GM23338 (cell line): ENCODE measurements around the gene FBLN1. TPM values are rescaled to one million over a fixed set of nuclear protein-coding genes. Genes with fewer than 3 reads are reported as not detected.

Source experiments
- ATAC-seq: fragments of 200-7000 bp; cut with Tn5 transposase; 3 replicates; pipeline ENCODE4 v1.9.1; 2020
- DNase-seq: peaks from one replicate; pipeline ENCODE4 v3.0.0-alpha.2; 2015; ENCODE audit warnings: low spot score
- H2AFZ ChIP-seq: fragments of 200-600 bp; sonication (generic); 2 replicates; pipeline ENCODE4 v1.8.0; 2016; ENCODE audit warnings: antibody characterized with exemption, mild to moderate bottlenecking, moderate library complexity
- H3F3A ChIP-seq: fragments of 200-600 bp; sonication (generic); replicated peaks from 2 replicates; pipeline ENCODE4 v1.8.0; 2017; ENCODE audit warnings: antibody characterized with exemption, mixed run types, low read depth
- H3K27ac ChIP-seq: fragments of 200-600 bp; sonication (generic); 2 replicates; pipeline ENCODE4 v1.6.1; 2016; ENCODE audit warnings: low read depth
- H3K27me3 ChIP-seq: fragments of 200-600 bp; sonication (generic); 2 replicates; pipeline ENCODE4 v1.8.0; 2016; ENCODE audit warnings: mild to moderate bottlenecking, mixed run types, moderate library complexity; ENCODE audit not compliant: insufficient read depth
- H3K36me3 ChIP-seq: fragments of 200-600 bp; sonication (generic); 2 replicates; pipeline ENCODE4 v1.8.0; 2016; ENCODE audit warnings: mild to moderate bottlenecking; ENCODE audit not compliant: insufficient read depth
- H3K4me1 ChIP-seq: fragments of 200-600 bp; sonication (generic); 2 replicates; pipeline ENCODE4 v1.8.0; 2016; ENCODE audit warnings: mild to moderate bottlenecking, moderate library complexity; ENCODE audit not compliant: insufficient read depth
- H3K4me2 ChIP-seq: fragments of 200-600 bp; sonication (generic); 2 replicates; pipeline ENCODE4 v1.7.1; 2017; ENCODE audit warnings: mixed run types
- H3K4me3 ChIP-seq: fragments of 200-600 bp; sonication (generic); 2 replicates; pipeline ENCODE4 v1.6.1; 2016; ENCODE audit warnings: mixed run types
- H3K79me2 ChIP-seq: fragments of 200-600 bp; sonication (generic); replicated peaks from 2 replicates; pipeline ENCODE4 v1.8.0; 2017; ENCODE audit warnings: mild to moderate bottlenecking; ENCODE audit not compliant: insufficient read depth
- H3K9me2 ChIP-seq: fragments of 200-600 bp; sonication (generic); 2 replicates; pipeline ENCODE4 v1.8.0; 2017; ENCODE audit not compliant: insufficient read depth
- H4K20me1 ChIP-seq: fragments of 200-600 bp; sonication (generic); replicated peaks from 2 replicates; pipeline ENCODE4 v1.8.0; 2017; ENCODE audit warnings: mild to moderate bottlenecking; ENCODE audit not compliant: insufficient read depth
- H3K27ac Mint-ChIP-seq: 2 replicates; pipeline ENCODE4 v1.8.0; 2020; ENCODE audit warnings: inconsistent platforms, mild to moderate bottlenecking, moderate library complexity, mixed read lengths
- H3K27me3 Mint-ChIP-seq: 3 replicates; pipeline ENCODE4 v1.8.0; 2022; ENCODE audit warnings: low read depth, mild to moderate bottlenecking, moderate library complexity, mixed read lengths, inconsistent platforms; ENCODE audit not compliant: insufficient read depth, poor library complexity
- H3K36me3 Mint-ChIP-seq: 3 replicates; pipeline ENCODE4 v1.8.0; 2021; ENCODE audit warnings: low read depth, mild to moderate bottlenecking, inconsistent platforms, moderate library complexity, mixed read lengths
- H3K4me1 Mint-ChIP-seq: 3 replicates; pipeline ENCODE4 v1.8.0; 2020; ENCODE audit warnings: mild to moderate bottlenecking, inconsistent platforms, mixed read lengths
- H3K4me3 Mint-ChIP-seq: 3 replicates; pipeline ENCODE4 v1.8.0; 2021; ENCODE audit warnings: moderate library complexity, mild to moderate bottlenecking, inconsistent platforms, mixed read lengths
- H3K9me3 Mint-ChIP-seq: 3 replicates; pipeline ENCODE4 v1.8.0; 2020; ENCODE audit warnings: moderate library complexity, mild to moderate bottlenecking, inconsistent platforms, mixed read lengths
- CREB1 ChIP-seq: fragments of 250-450 bp; sonication (Bioruptor Pico); IDR thresholded peaks from 2 replicates; pipeline ENCODE4 v1.5.0; 2020; ENCODE audit warnings: low read depth, mild to moderate bottlenecking, moderate library complexity
- EZH2 ChIP-seq: fragments of 200-600 bp; sonication (generic); IDR thresholded peaks from one replicate; pipeline ENCODE4 v1.8.0; 2017; ENCODE audit warnings: antibody characterized with exemption, mild to moderate bottlenecking, low read depth; ENCODE audit not compliant: unreplicated experiment
- EZH2phosphoT487 ChIP-seq: fragments of 200-600 bp; sonication (generic); IDR thresholded peaks from one replicate; pipeline ENCODE4 v1.8.1; 2018; ENCODE audit warnings: antibody characterized with exemption; ENCODE audit not compliant: unreplicated experiment
- JUNB ChIP-seq: IDR thresholded peaks from one replicate; pipeline ENCODE4 v1.6.1; 2016; ENCODE audit warnings: antibody characterized with exemption; ENCODE audit not compliant: unreplicated experiment
- NANOG ChIP-seq: IDR thresholded peaks from 2 replicates; pipeline ENCODE4 v1.6.1; 2016; ENCODE audit warnings: antibody characterized with exemption, borderline replicate concordance
- POLR2AphosphoS5 ChIP-seq: IDR thresholded peaks from 2 replicates; pipeline ENCODE4 v1.6.1; 2016; ENCODE audit warnings: antibody characterized with exemption, low read depth
- STAT1 ChIP-seq: IDR thresholded peaks from one replicate; pipeline ENCODE4 v1.6.1; 2016; ENCODE audit warnings: antibody characterized with exemption; ENCODE audit not compliant: unreplicated experiment
- ZNF114 ChIP-seq: fragments of 250-450 bp; sonication (Bioruptor Pico); IDR thresholded peaks from 2 replicates; pipeline ENCODE4 v1.5.0; 2020; ENCODE audit warnings: mild to moderate bottlenecking, moderate library complexity
- ZNF331 ChIP-seq: fragments of 250-450 bp; sonication (Bioruptor Pico); IDR thresholded peaks from 2 replicates; pipeline ENCODE4 v1.5.0; 2020; ENCODE audit warnings: low read depth, mild to moderate bottlenecking, moderate library complexity
- polyA plus RNA-seq: library from polyadenylated mRNA; unstranded; fragments of >200 nt; fragmentation: Nextera tagmentation; extraction: Ambion mirVana; gene quantifications from 2 replicates; pipeline ENCODE4 v1.2.1, GENCODE V29; 2016
- total RNA-seq: library from RNA; depleted of rRNA; stranded (reverse); fragments of >200 nt; shearing (Covaris generic); gene quantifications from 2 replicates; pipeline ENCODE4 v1.2.3, GENCODE V29; 2014
- TF ChIP-seq, protein P1 (sequence below): IDR thresholded peaks from one replicate; pipeline ENCODE4 v1.6.1; 2018; ENCODE audit warnings: antibody characterized with exemption; ENCODE audit not compliant: unreplicated experiment
- TF ChIP-seq, protein P2 (sequence below), 2 experiments: fragments of 200-600 bp in 1 of 2; sonication (generic) in 1 of 2; conservative IDR thresholded peaks; 2 replicates each; pipeline versions ENCODE4 v1.5.1 to v1.6.1; 2016 to 2017; ENCODE audit warnings: antibody characterized with exemption in 2 of 2, low read depth in 2 of 2, mild to moderate bottlenecking in 2 of 2, moderate library complexity in 1 of 2
- TF ChIP-seq, protein P3 (sequence below): fragments of 250-450 bp; sonication (Bioruptor Pico); IDR thresholded peaks from 2 replicates; pipeline ENCODE4 v1.5.0; 2020; ENCODE audit warnings: mild to moderate bottlenecking, moderate library complexity
- TF ChIP-seq, protein P4 (sequence below): IDR thresholded peaks from 2 replicates; pipeline ENCODE4 v1.6.1; 2016; ENCODE audit warnings: antibody characterized with exemption

Gene FBLN1
- total and polyA plus RNA-seq, 2 experiments from 2014 or later: 90.1 to 137 TPM

DNA sequence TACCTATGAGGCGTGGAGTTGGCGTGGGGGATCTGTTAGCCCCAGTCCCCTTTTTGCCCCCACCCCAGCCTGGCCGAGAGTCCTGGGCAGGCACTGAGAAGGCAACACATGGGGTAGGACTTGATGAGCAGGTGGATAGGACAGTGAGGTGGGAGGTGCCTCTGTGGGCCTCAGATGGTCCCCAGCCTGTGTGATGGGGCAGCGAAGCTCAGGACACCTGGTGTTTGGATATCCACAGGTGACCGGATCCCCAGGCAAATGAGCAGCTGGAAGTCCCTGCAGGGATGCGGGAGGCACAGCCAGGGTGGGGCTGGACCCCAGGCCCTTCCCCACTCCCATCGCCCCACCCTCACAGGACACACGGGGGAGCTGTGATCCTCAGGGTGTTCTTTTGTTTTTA is 9.7 kb downstream of the FBLN1 start:
- no peak for DNase-seq
- peaks cover 27% of the 10 kb centered on the region; the same call in 1 of the 2 replicates for H3K4me1 ChIP-seq
- Mint-ChIP-seq H3K27me3 (peaks cover 17% of the 10 kb centered on the region), H3K4me1 (peaks cover 74% of the 10 kb centered on the region), H3K9me3 (no peaks in the 10 kb centered on the region), H3K36me3 (no peaks in the 10 kb centered on the region; the same call in 1 of the 3 replicates), H3K27ac (no peak overlapping the region), H3K4me3 (no peak overlapping the region)
- no peaks in the 10 kb centered on the region for H3K27me3 ChIP-seq
- no peaks in the 10 kb centered on the region for H3F3A ChIP-seq
- no peak overlapping the region for H3K27ac ChIP-seq
- TF ChIP-seq EZH2phosphoT487 (no peak), NANOG (no peak), ZNF331 (no peak), CREB1 (CRISPR knock-in tag) (no peak), POLR2AphosphoS5 (no peak), EZH2 (no peak), STAT1 (no peak), ZNF114 (CRISPR knock-in tag) (no peak), JUNB (no peak)
- TF ChIP-seq, protein P1, sequence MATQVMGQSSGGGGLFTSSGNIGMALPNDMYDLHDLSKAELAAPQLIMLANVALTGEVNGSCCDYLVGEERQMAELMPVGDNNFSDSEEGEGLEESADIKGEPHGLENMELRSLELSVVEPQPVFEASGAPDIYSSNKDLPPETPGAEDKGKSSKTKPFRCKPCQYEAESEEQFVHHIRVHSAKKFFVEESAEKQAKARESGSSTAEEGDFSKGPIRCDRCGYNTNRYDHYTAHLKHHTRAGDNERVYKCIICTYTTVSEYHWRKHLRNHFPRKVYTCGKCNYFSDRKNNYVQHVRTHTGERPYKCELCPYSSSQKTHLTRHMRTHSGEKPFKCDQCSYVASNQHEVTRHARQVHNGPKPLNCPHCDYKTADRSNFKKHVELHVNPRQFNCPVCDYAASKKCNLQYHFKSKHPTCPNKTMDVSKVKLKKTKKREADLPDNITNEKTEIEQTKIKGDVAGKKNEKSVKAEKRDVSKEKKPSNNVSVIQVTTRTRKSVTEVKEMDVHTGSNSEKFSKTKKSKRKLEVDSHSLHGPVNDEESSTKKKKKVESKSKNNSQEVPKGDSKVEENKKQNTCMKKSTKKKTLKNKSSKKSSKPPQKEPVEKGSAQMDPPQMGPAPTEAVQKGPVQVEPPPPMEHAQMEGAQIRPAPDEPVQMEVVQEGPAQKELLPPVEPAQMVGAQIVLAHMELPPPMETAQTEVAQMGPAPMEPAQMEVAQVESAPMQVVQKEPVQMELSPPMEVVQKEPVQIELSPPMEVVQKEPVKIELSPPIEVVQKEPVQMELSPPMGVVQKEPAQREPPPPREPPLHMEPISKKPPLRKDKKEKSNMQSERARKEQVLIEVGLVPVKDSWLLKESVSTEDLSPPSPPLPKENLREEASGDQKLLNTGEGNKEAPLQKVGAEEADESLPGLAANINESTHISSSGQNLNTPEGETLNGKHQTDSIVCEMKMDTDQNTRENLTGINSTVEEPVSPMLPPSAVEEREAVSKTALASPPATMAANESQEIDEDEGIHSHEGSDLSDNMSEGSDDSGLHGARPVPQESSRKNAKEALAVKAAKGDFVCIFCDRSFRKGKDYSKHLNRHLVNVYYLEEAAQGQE: no peak
- TF ChIP-seq, protein P2, sequence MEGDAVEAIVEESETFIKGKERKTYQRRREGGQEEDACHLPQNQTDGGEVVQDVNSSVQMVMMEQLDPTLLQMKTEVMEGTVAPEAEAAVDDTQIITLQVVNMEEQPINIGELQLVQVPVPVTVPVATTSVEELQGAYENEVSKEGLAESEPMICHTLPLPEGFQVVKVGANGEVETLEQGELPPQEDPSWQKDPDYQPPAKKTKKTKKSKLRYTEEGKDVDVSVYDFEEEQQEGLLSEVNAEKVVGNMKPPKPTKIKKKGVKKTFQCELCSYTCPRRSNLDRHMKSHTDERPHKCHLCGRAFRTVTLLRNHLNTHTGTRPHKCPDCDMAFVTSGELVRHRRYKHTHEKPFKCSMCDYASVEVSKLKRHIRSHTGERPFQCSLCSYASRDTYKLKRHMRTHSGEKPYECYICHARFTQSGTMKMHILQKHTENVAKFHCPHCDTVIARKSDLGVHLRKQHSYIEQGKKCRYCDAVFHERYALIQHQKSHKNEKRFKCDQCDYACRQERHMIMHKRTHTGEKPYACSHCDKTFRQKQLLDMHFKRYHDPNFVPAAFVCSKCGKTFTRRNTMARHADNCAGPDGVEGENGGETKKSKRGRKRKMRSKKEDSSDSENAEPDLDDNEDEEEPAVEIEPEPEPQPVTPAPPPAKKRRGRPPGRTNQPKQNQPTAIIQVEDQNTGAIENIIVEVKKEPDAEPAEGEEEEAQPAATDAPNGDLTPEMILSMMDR (conservative IDR thresholded peaks at IDR 0.05; ENCODE audit: low read depth in 2 of 2): no peak
- TF ChIP-seq, protein P3, sequence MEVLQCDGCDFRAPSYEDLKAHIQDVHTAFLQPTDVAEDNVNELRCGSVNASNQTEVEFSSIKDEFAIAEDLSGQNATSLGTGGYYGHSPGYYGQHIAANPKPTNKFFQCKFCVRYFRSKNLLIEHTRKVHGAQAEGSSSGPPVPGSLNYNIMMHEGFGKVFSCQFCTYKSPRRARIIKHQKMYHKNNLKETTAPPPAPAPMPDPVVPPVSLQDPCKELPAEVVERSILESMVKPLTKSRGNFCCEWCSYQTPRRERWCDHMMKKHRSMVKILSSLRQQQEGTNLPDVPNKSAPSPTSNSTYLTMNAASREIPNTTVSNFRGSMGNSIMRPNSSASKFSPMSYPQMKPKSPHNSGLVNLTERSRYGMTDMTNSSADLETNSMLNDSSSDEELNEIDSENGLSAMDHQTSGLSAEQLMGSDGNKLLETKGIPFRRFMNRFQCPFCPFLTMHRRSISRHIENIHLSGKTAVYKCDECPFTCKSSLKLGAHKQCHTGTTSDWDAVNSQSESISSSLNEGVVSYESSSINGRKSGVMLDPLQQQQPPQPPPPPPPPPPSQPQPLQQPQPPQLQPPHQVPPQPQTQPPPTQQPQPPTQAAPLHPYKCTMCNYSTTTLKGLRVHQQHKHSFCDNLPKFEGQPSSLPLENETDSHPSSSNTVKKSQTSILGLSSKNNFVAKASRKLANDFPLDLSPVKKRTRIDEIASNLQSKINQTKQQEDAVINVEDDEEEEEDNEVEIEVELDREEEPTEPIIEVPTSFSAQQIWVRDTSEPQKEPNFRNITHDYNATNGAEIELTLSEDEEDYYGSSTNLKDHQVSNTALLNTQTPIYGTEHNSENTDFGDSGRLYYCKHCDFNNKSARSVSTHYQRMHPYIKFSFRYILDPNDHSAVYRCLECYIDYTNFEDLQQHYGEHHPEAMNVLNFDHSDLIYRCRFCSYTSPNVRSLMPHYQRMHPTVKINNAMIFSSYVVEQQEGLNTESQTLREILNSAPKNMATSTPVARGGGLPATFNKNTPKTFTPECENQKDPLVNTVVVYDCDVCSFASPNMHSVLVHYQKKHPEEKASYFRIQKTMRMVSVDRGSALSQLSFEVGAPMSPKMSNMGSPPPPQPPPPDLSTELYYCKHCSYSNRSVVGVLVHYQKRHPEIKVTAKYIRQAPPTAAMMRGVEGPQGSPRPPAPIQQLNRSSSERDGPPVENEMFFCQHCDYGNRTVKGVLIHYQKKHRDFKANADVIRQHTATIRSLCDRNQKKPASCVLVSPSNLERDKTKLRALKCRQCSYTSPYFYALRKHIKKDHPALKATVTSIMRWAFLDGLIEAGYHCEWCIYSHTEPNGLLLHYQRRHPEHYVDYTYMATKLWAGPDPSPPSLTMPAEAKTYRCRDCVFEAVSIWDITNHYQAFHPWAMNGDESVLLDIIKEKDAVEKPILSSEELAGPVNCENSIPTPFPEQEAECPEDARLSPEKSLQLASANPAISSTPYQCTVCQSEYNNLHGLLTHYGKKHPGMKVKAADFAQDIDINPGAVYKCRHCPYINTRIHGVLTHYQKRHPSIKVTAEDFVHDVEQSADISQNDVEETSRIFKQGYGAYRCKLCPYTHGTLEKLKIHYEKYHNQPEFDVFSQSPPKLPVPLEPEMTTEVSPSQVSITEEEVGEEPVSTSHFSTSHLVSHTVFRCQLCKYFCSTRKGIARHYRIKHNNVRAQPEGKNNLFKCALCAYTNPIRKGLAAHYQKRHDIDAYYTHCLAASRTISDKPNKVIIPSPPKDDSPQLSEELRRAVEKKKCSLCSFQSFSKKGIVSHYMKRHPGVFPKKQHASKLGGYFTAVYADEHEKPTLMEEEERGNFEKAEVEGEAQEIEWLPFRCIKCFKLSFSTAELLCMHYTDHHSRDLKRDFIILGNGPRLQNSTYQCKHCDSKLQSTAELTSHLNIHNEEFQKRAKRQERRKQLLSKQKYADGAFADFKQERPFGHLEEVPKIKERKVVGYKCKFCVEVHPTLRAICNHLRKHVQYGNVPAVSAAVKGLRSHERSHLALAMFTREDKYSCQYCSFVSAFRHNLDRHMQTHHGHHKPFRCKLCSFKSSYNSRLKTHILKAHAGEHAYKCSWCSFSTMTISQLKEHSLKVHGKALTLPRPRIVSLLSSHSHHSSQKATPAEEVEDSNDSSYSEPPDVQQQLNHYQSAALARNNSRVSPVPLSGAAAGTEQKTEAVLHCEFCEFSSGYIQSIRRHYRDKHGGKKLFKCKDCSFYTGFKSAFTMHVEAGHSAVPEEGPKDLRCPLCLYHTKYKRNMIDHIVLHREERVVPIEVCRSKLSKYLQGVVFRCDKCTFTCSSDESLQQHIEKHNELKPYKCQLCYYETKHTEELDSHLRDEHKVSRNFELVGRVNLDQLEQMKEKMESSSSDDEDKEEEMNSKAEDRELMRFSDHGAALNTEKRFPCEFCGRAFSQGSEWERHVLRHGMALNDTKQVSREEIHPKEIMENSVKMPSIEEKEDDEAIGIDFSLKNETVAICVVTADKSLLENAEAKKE: no peak
- TF ChIP-seq, protein P4, sequence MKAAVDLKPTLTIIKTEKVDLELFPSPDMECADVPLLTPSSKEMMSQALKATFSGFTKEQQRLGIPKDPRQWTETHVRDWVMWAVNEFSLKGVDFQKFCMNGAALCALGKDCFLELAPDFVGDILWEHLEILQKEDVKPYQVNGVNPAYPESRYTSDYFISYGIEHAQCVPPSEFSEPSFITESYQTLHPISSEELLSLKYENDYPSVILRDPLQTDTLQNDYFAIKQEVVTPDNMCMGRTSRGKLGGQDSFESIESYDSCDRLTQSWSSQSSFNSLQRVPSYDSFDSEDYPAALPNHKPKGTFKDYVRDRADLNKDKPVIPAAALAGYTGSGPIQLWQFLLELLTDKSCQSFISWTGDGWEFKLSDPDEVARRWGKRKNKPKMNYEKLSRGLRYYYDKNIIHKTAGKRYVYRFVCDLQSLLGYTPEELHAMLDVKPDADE: no peak
- H3K79me2 ChIP-seq: peaks cover 95% of the 10 kb centered on the region
- H3K4me3 ChIP-seq: no peak overlapping the region
- no peak overlapping the region for H3K4me2 ChIP-seq
- peaks cover 25% of the 10 kb centered on the region for H4K20me1 ChIP-seq
- H3K9me2 ChIP-seq: no peaks in the 10 kb centered on the region
- no peaks in the 10 kb centered on the region for H3K36me3 ChIP-seq
- H2AFZ ChIP-seq: no peak overlapping the region
- ATAC-seq: no peak; the same call in 2 of the 3 replicates
